ENCODE data around the gene ZNF431. TPM values are rescaled to one million over a fixed set of nuclear protein-coding genes. Genes with fewer than 3 reads are reported as not detected.
"Not testable (repeated sequence)": the region's sequence is repeated elsewhere in the genome, so short reads cannot be mapped to it uniquely, and the experiment has no call there.

Gene ZNF431
- total RNA-seq, 1 experiment from 2014 or later, result 4.4 TPM

- no peak for DNase-seq (ENCODE audit: low spot score)
These were observed 2.0 kb downstream of the ZNF431 start for GRCh38 chr19:21143854-21144253.

- DNase-seq (ENCODE audit: low spot score), result no peak
These were observed 5.7 kb downstream of the ZNF431 start for GRCh38 chr19:21147540-21147939.

GRCh38 chr19:21148681-21149080 is 6.8 kb downstream of the ZNF431 start:
- no peak for DNase-seq (ENCODE audit: low spot score)

GRCh38 chr19:21149877-21150276 is 8.0 kb downstream of the ZNF431 start:
- DNase-seq (ENCODE audit: low spot score), result no peak

GRCh38 chr19:21151460-21151859 is 9.6 kb downstream of the ZNF431 start:
- no peak for DNase-seq (ENCODE audit: low spot score)

- no peak for DNase-seq (ENCODE audit: low spot score)
These were observed 16.8 kb downstream of the ZNF431 start for GRCh38 chr19:21158523-21159135.

GRCh38 chr19:21164541-21164940 is 22.7 kb downstream of the ZNF431 start:
- no peak for DNase-seq (ENCODE audit: low spot score)

- no peak for DNase-seq (ENCODE audit: low spot score)
These were observed 24.6 kb downstream of the ZNF431 start for GRCh38 chr19:21166436-21166835.

- DNase-seq (ENCODE audit: low spot score), result no peak
These were observed 55.9 kb downstream of the ZNF431 start for GRCh38 chr19:21197590-21198295.

GRCh38 chr19:21202865-21203494 is 61.1 kb downstream of the ZNF431 start:
- DNase-seq (ENCODE audit: low spot score), result peak; percentile 19

- DNase-seq (ENCODE audit: low spot score), result peak; percentile 1
These were observed 68.3 kb downstream of the ZNF431 start for GRCh38 chr19:21210037-21210621.

- DNase-seq (ENCODE audit: low spot score), result no peak
These were observed 79.9 kb downstream of the ZNF431 start for GRCh38 chr19:21221693-21222092.

- DNase-seq (ENCODE audit: low spot score), result not testable (repeated sequence)
These were observed 88.1 kb downstream of the ZNF431 start for GRCh38 chr19:21229938-21230337.

- DNase-seq (ENCODE audit: low spot score), result no peak
These were observed 91.9 kb downstream of the ZNF431 start for GRCh38 chr19:21233691-21234090.

GRCh38 chr19:21236751-21237150 is 94.9 kb downstream of the ZNF431 start:
- not testable (repeated sequence) for DNase-seq (ENCODE audit: low spot score)

GRCh38 chr19:21238670-21239069 is 96.8 kb downstream of the ZNF431 start:
- no peak for DNase-seq (ENCODE audit: low spot score)

Small RNA genes within 50 kb of the gene (small RNA-seq; reads per million reads assigned to genes)
- gene RNA5SP469, result 1.9 reads per million, percentile 63 among the genes with 10 or more reads in this experiment

Other genes with a start within 250 kb of the ZNF431 start
- gene ZNF85, start 218.8 kb upstream of the ZNF431 start, total RNA-seq (2014; rRNA removed; shearing (Covaris generic)), result 0.08 TPM in 1 of 2 replicates, not detected in the other
- 1.2 and 2.3 TPM in 2 replicates for gene ZNF430, start 121.4 kb upstream of the ZNF431 start, total RNA-seq (2014; rRNA removed; shearing (Covaris generic))
- gene ZNF714, start 59.8 kb upstream of the ZNF431 start, total RNA-seq (2014; rRNA removed; shearing (Covaris generic)), result 6.0 and 8.9 TPM in 2 replicates
- gene ZNF708, start 187.4 kb downstream of the ZNF431 start, total RNA-seq (2014; rRNA removed; shearing (Covaris generic)), result 2.0 TPM in 2 replicates
- 2.0 and 3.2 TPM in 2 replicates for gene ZNF738, start 217.0 kb downstream of the ZNF431 start, total RNA-seq (2014; rRNA removed; shearing (Covaris generic))

Data from HT-29 (cell line).